ENCODE data around the gene APOE.
"Not testable (repeated sequence)": the region's sequence is repeated elsewhere in the genome, so short reads cannot be mapped to it uniquely, and the experiment has no call there.

Gene APOE

GRCh38 chr19:44905437-44906160 is at the start of gene APOE:
APOE (plus strand) TSS chr19:44905796; CDS start chr19:44906625, 829 bp downstream.
- no peak for DNase-seq

- DNase-seq: no peak
These were observed 49.0 kb upstream of the APOE start for GRCh38 chr19:44856421-44857083.

- DNase-seq: no peak
These were observed 47.8 kb upstream of the APOE start for GRCh38 chr19:44857837-44858236.

- not testable (repeated sequence) for DNase-seq
These were observed 44.0 kb upstream of the APOE start for GRCh38 chr19:44861576-44861975.

GRCh38 chr19:44863990-44864389 is 41.6 kb upstream of the APOE start:
- no peak for DNase-seq

GRCh38 chr19:44865196-44865767 is 40.3 kb upstream of the APOE start:
- no peak for DNase-seq

- no peak for DNase-seq
These were observed 38.9 kb upstream of the APOE start for GRCh38 chr19:44866664-44867063.

GRCh38 chr19:44867578-44867977 is 38.0 kb upstream of the APOE start:
- DNase-seq: no peak

- no peak for DNase-seq
These were observed 35.7 kb upstream of the APOE start for GRCh38 chr19:44869733-44870470.

GRCh38 chr19:44871809-44872208 is 33.8 kb upstream of the APOE start:
- DNase-seq: no peak

- no peak for DNase-seq
These were observed 32.9 kb upstream of the APOE start for GRCh38 chr19:44872661-44873060.

- no peak for DNase-seq
These were observed 31.3 kb upstream of the APOE start for GRCh38 chr19:44874317-44874716.

- DNase-seq: no peak
These were observed 29.7 kb upstream of the APOE start for GRCh38 chr19:44875666-44876451.

- no peak for DNase-seq
These were observed 28.6 kb upstream of the APOE start for GRCh38 chr19:44876930-44877535.

- no peak for DNase-seq
These were observed 27.3 kb upstream of the APOE start for GRCh38 chr19:44878120-44878865.

GRCh38 chr19:44879309-44880065 is 26.1 kb upstream of the APOE start:
- no peak for DNase-seq

GRCh38 chr19:44882063-44882462 is 23.5 kb upstream of the APOE start:
- no peak for DNase-seq

- DNase-seq: not testable (repeated sequence)
These were observed 22.8 kb upstream of the APOE start for GRCh38 chr19:44882619-44883397.

GRCh38 chr19:44883922-44884321 is 21.7 kb upstream of the APOE start:
- no peak for DNase-seq

GRCh38 chr19:44884566-44884965 is 21.0 kb upstream of the APOE start:
- DNase-seq: no peak

Measured in CD4-positive, alpha-beta T cell treated with Interleukin-6 for 4 hours (primary cell).